Measurements from ENCODE around the gene TNFSF15. TPM values are rescaled to one million over a fixed set of nuclear protein-coding genes. Genes with fewer than 3 reads are reported as not detected.

TNFSF15 gene
- total and polyA plus RNA-seq, 2 of the 4 experiments (the other 2 are of a cell fraction) = 0.03 to 0.18 TPM

- intact Hi-C loops (cut with micrococcal nuclease) = no loop called here
- no peak overlapping the region for H3K9ac ChIP-seq (ENCODE audit: low read depth, low read length)
- no peaks in the 10 kb centered on the region for H3K9me3 ChIP-seq (ENCODE audit: control insufficient read depth, insufficient read depth, low read length)
- no TSS peak for BruUV-seq (replicated peaks)
- no peak overlapping the region for H3K23ac ChIP-seq (ENCODE audit: low read depth, low read length)
- no peaks in the 10 kb centered on the region for H3K36me3 ChIP-seq (ENCODE audit: control insufficient read depth, insufficient read depth, low read length)
- ChIA-PET CTCF (interaction anchor here (1.3 kb wide), 1 partner anchor 21 kb away, joined by 3 read pairs; no protein-coding TSS in a partner anchor), POLR2A (ENCODE audit: unreplicated experiment) (no interaction called here)
- no peak overlapping the region for H3K56ac ChIP-seq (ENCODE audit: extremely low read depth, insufficient read depth, low read length)
- no peaks in the 10 kb centered on the region for H4K20me1 ChIP-seq (ENCODE audit: insufficient read depth, low read length)
- WGBS, 2 experiments (ENCODE audit: extremely low coverage in 2 of 2, insufficient read length in 1 of 2) = 86% methylated on average over 1 of the region's 4 CpGs; no CpG with 5 or more reads in 1 of the 2 experiments
- dilution Hi-C loops (cut with HindIII; ENCODE audit: low sequenced_read_pairs, unreplicated experiment) = no loop called here
- H2BK5ac ChIP-seq (ENCODE audit: low read depth, low read length, poor library complexity, severe bottlenecking) = no peak overlapping the region
- no peak overlapping the region for H4K8ac ChIP-seq (ENCODE audit: low read depth in 2 of 2, low read length in 2 of 2)
- H3K9me1 ChIP-seq (ENCODE audit: insufficient read depth, low read length) = no peaks in the 10 kb centered on the region
- no peak overlapping the region for H3K4ac ChIP-seq (ENCODE audit: low read depth, low read length)
- H2AFZ ChIP-seq (replicated peaks; ENCODE audit: low read length, poor library complexity) = no peak overlapping the region
- H3K4me2 ChIP-seq (ENCODE audit: low read depth, low read length) = no peak overlapping the region
- DNase-seq (no peak), ATAC-seq (ENCODE audit: low read depth) (no peak)
- no peak overlapping the region for H2AK5ac ChIP-seq (ENCODE audit: low read depth, low read length)
- no peak overlapping the region for H3K27ac ChIP-seq (ENCODE audit: insufficient read depth, low read length)
- peaks cover 19% of the 10 kb centered on the region for H3K27me3 ChIP-seq (ENCODE audit: control insufficient read depth, insufficient read depth, low read length)
- H3K18ac ChIP-seq (ENCODE audit: low read depth, low read length) = no peak overlapping the region
- H2BK120ac ChIP-seq (ENCODE audit: low read depth, low read length) = no peak overlapping the region
- no peak overlapping the region for H2BK15ac ChIP-seq (ENCODE audit: low read depth, low read length)
- no peak overlapping the region for H2BK20ac ChIP-seq (ENCODE audit: low read depth, low read length)
- no peak overlapping the region for H4K91ac ChIP-seq (ENCODE audit: insufficient read depth, low read depth, low read length)
- H3K4me1 ChIP-seq (ENCODE audit: control insufficient read depth, insufficient read depth, low read length) = no peaks in the 10 kb centered on the region; the same call in 1 of the 2 replicates
- H3K79me1 ChIP-seq (ENCODE audit: low read depth in 1 of 2, low read length in 2 of 2) = no peaks in the 10 kb centered on the region
- TF ChIP-seq BHLHE40 (IDR thresholded peaks at IDR 0.05; ENCODE audit: low read depth, low read length) (no peak), NFE2L2 (IDR thresholded peaks at IDR 0.05; ENCODE audit: low read depth, low read length) (no peak), RFX5 (IDR thresholded peaks at IDR 0.05; ENCODE audit: low read depth, low read length) (no peak)
- H3K14ac ChIP-seq (replicated peaks; ENCODE audit: low read depth, low read length) = no peak overlapping the region
- H4K5ac ChIP-seq (ENCODE audit: low read depth, low read length) = no peak overlapping the region
- in situ Hi-C loops (cut with MboI; ENCODE audit: low sequenced_read_pairs) = no loop called here
- H3K4me3 ChIP-seq (ENCODE audit: insufficient read depth, low read depth, low read length) = no peak overlapping the region
- no peak overlapping the region for H2AK9ac ChIP-seq (replicated peaks; ENCODE audit: low read depth, low read length, poor library complexity)
Observed at GRCh38 chr9:114787781-114788498, 17.9 kb downstream of the TNFSF15 start.

Data from IMR-90 (cell line).